B cell (primary cell): ENCODE results near the gene EPB41L3. TPM values are rescaled to one million over a fixed set of nuclear protein-coding genes. Genes with fewer than 3 reads are reported as not detected.

ENCODE experiments used
- ATAC-seq: fragments of 200-7000 bp; cut with Tn5 transposase; one replicate; pipeline ENCODE4 v1.10.0; 2021; ENCODE audit warnings: low read depth, mild to moderate bottlenecking, moderate number of reproducible peaks, moderate library complexity
- CTCF ChIA-PET: fragments of 350-600 bp; sonication (Branson Sonifier 250); formaldehyde crosslinking; loops from one replicate; lab custom pipeline; 2021; ENCODE audit warnings: antibody characterized with exemption, inconsistent platforms; lab: Charles Lee
- POLR2A ChIA-PET: fragments of 350-600 bp; sonication (Branson Sonifier 250); formaldehyde crosslinking; loops from one replicate; lab custom pipeline; 2021; ENCODE audit warnings: antibody characterized with exemption; lab: Charles Lee
- DNase-seq: peaks from one replicate; pipeline ENCODE4 v3.0.0; 2013
- H2AFZ ChIP-seq: 2 replicates; pipeline ENCODE4 v1.6.1; 2012; ENCODE audit warnings: mild to moderate bottlenecking, low read depth, low read length; ENCODE audit not compliant: insufficient read depth, poor library complexity, severe bottlenecking
- H3K27ac ChIP-seq, 2 donors: 1 replicate in 1 of 2; 2 replicates in 1 of 2; pipeline ENCODE4 v1.5.1; 2012 to 2013; ENCODE audit warnings: low read length in 2 of 2, mild to moderate bottlenecking in 2 of 2, moderate library complexity in 1 of 2
- H3K27me3 ChIP-seq, 4 experiments: fragments of 200-600 bp in 1 of 4; sonication (generic) in 1 of 4; replicated peaks in 1 of 4; 1 replicate in 2 of 4; 2 replicates in 2 of 4; pipeline versions ENCODE4 v1.6.1 to v1.7.0; 2013 to 2016; ENCODE audit warnings: low read length in 3 of 4, mild to moderate bottlenecking in 2 of 4, mixed read lengths in 1 of 4, moderate library complexity in 1 of 4; ENCODE audit not compliant: insufficient read depth in 4 of 4, control insufficient read depth in 3 of 4; ENCODE audit errors: control extremely low read depth in 1 of 4
- H3K36me3 ChIP-seq, 2 experiments: replicated peaks in 1 of 2; 1 replicate in 1 of 2; 2 replicates in 1 of 2; pipeline versions ENCODE4 v1.6.1 to v1.7.1; 2013; ENCODE audit warnings: low read length in 1 of 2; ENCODE audit not compliant: insufficient read depth in 2 of 2, control insufficient read depth in 1 of 2; ENCODE audit errors: control extremely low read depth in 1 of 2, extremely low read depth in 1 of 2
- H3K4me1 ChIP-seq, 2 donors: fragments of 200-600 bp in 1 of 2; sonication (generic) in 1 of 2; 1 replicate in 1 of 2; 2 replicates in 1 of 2; pipeline versions ENCODE4 v1.5.1 to v1.6.1; 2013 to 2017; ENCODE audit warnings: low read length in 2 of 2; ENCODE audit not compliant: control insufficient read depth in 2 of 2, insufficient read depth in 2 of 2
- H3K4me2 ChIP-seq: replicated peaks from 2 replicates; pipeline ENCODE3; 2012; ENCODE audit warnings: mild to moderate bottlenecking, low read depth, low read length; ENCODE audit not compliant: poor library complexity, severe bottlenecking
- H3K4me3 ChIP-seq, 5 experiments: fragments of 200-600 bp in 1 of 5; sonication (generic) in 1 of 5; 1 replicate in 3 of 5; 2 replicates in 2 of 5; pipeline versions ENCODE4 v1.5.1 to v1.7.0; 2011 to 2016; ENCODE audit warnings: low read length in 4 of 5, mild to moderate bottlenecking in 4 of 5, low read depth in 2 of 5, control low read depth in 1 of 5, moderate library complexity in 1 of 5; ENCODE audit not compliant: insufficient read depth in 1 of 5; ENCODE audit errors: control extremely low read depth in 1 of 5, extremely low read depth in 1 of 5
- H3K79me2 ChIP-seq: fragments of 200-600 bp; sonication (generic); one replicate; pipeline ENCODE4 v1.6.0; 2016; ENCODE audit warnings: low read length; ENCODE audit not compliant: control insufficient read depth, insufficient read depth
- H3K9ac ChIP-seq: fragments of 200-600 bp; sonication (generic); 2 replicates; pipeline ENCODE4 v1.6.1; 2017; ENCODE audit warnings: mild to moderate bottlenecking, low read length, moderate library complexity
- H3K9me3 ChIP-seq, 3 donors: one replicate each; pipeline versions ENCODE4 v1.6.1 to v1.7.1; 2013; ENCODE audit warnings: low read length in 2 of 3; ENCODE audit not compliant: control insufficient read depth in 2 of 3, insufficient read depth in 1 of 3; ENCODE audit errors: control extremely low read depth in 1 of 3
- H4K20me1 ChIP-seq: 2 replicates; pipeline ENCODE4 v1.6.0; 2012; ENCODE audit warnings: mild to moderate bottlenecking, low read length; ENCODE audit not compliant: insufficient read depth, control insufficient read depth, poor library complexity, severe bottlenecking
- H3K27ac Mint-ChIP-seq: one replicate; pipeline ENCODE4 v1.8.0; 2021; ENCODE audit warnings: mixed read lengths
- H3K27me3 Mint-ChIP-seq: one replicate; pipeline ENCODE4 v1.8.0; 2021; ENCODE audit warnings: mixed read lengths
- H3K4me1 Mint-ChIP-seq: one replicate; pipeline ENCODE4 v1.8.0; 2021; ENCODE audit warnings: mixed read lengths
- H3K4me3 Mint-ChIP-seq: one replicate; pipeline ENCODE4 v1.8.0; 2021; ENCODE audit warnings: mixed read lengths
- H3K9me3 Mint-ChIP-seq: one replicate; pipeline ENCODE4 v1.8.0; 2022; ENCODE audit warnings: mixed read lengths; ENCODE audit not compliant: insufficient read depth
- CTCF ChIP-seq: fragments of 200-600 bp; IDR thresholded peaks from one replicate; pipeline ENCODE4 v1.8.0; 2022; ENCODE audit warnings: antibody characterized with exemption, mild to moderate bottlenecking
- EZH2 ChIP-seq: IDR thresholded peaks from 2 replicates; pipeline ENCODE4 v1.6.1; 2012; ENCODE audit warnings: borderline replicate concordance, low read depth, mild to moderate bottlenecking, moderate library complexity, low read length; ENCODE audit not compliant: insufficient read depth, poor library complexity, severe bottlenecking
- WGBS: methylation state at CpG from one replicate; pipeline ENCODE4 v1.1.5; 2013; ENCODE audit warnings: missing lambda C conversion rate; ENCODE audit not compliant: insufficient coverage; 5-methylcytosine and 5-hydroxymethylcytosine counted together
- intact Hi-C: fragments of 100-400 bp; cut with micrococcal nuclease; formaldehyde crosslinking; loops from one replicate; pipeline ENCODE4 v1.10.0; 2022
- polyA plus RNA-seq: library from polyadenylated mRNA; depleted of rRNA; stranded (reverse); fragments of >200 nt; gene quantifications from 2 replicates; pipeline ENCODE4 v1.2.3, GENCODE V29; 2012
- total RNA-seq, 2 donors: library from RNA; stranded (reverse); fragments of 120-200 nt in 1 of 2; gene quantifications; 1 replicate in 1 of 2; 2 replicates in 1 of 2; pipeline versions ENCODE4 v1.2.3 to v1.2.4, GENCODE V29; 2013 to 2022

Gene EPB41L3
- total and polyA plus RNA-seq, 2 donors (not counting 1 experiment from before 2014, with no cell fraction given), result 0.57 to 0.58 TPM

GRCh38 chr18:5462227-5462626, 81.6 kb downstream of the EPB41L3 start:
- Histone ChIP-seq H3K36me3 (no peaks in the 10 kb centered on the region), H3K79me2 (no peaks in the 10 kb centered on the region), H2AFZ (no peak overlapping the region), H3K9me3 (no peaks in the 10 kb centered on the region), H3K4me3 (no peak overlapping the region), H3K9ac (no peak overlapping the region), H3K4me1 (no peaks in the 10 kb centered on the region), H3K4me2 (no peak overlapping the region), H3K27me3 (no peaks in the 10 kb centered on the region), H3K27ac (no peak overlapping the region), H4K20me1 (no peaks in the 10 kb centered on the region)
- WGBS, result 100% methylated on average over 1 of the region's 4 CpGs
- Mint-ChIP-seq H3K27ac (no peak overlapping the region), H3K4me3 (no peak overlapping the region), H3K4me1 (no peaks in the 10 kb centered on the region), H3K27me3 (peaks cover 30% of the 10 kb centered on the region), H3K9me3 (no peaks in the 10 kb centered on the region)
- intact Hi-C loops, result no loop called here
- DNase-seq (no peak), ATAC-seq (no peak)
- ChIA-PET POLR2A (no interaction called here), CTCF (no interaction called here)
- TF ChIP-seq EZH2, result no peak

GRCh38 chr18:5461041-5461440, 82.8 kb downstream of the EPB41L3 start:
- Mint-ChIP-seq H3K27me3 (peaks cover 27% of the 10 kb centered on the region), H3K4me1 (no peaks in the 10 kb centered on the region), H3K27ac (no peak overlapping the region), H3K4me3 (no peak overlapping the region), H3K9me3 (no peaks in the 10 kb centered on the region)
- Histone ChIP-seq H3K4me1 (no peaks in the 10 kb centered on the region), H2AFZ (no peak overlapping the region), H3K27me3 (no peaks in the 10 kb centered on the region), H3K9me3 (no peaks in the 10 kb centered on the region), H3K9ac (no peak overlapping the region), H3K4me2 (no peak overlapping the region), H3K36me3 (no peaks in the 10 kb centered on the region), H4K20me1 (no peaks in the 10 kb centered on the region), H3K4me3 (no peak overlapping the region), H3K79me2 (no peaks in the 10 kb centered on the region), H3K27ac (no peak overlapping the region)
- TF ChIP-seq CTCF, result no peak
- TF ChIP-seq EZH2, result no peak
- CTCF ChIA-PET, result no interaction called here
- intact Hi-C loops, result no loop called here
- no peak for DNase-seq
- WGBS, result no CpG with 5 or more reads among the region's 3 CpGs
- POLR2A ChIA-PET, result no interaction called here
- ATAC-seq, result no peak
